Measurements from ENCODE around the gene LRP3. TPM values are rescaled to one million over a fixed set of nuclear protein-coding genes. Genes with fewer than 3 reads are reported as not detected.
"Not testable (repeated sequence)": the region's sequence is repeated elsewhere in the genome, so short reads cannot be mapped to it uniquely, and the experiment has no call there.

LRP3 gene, protein sequence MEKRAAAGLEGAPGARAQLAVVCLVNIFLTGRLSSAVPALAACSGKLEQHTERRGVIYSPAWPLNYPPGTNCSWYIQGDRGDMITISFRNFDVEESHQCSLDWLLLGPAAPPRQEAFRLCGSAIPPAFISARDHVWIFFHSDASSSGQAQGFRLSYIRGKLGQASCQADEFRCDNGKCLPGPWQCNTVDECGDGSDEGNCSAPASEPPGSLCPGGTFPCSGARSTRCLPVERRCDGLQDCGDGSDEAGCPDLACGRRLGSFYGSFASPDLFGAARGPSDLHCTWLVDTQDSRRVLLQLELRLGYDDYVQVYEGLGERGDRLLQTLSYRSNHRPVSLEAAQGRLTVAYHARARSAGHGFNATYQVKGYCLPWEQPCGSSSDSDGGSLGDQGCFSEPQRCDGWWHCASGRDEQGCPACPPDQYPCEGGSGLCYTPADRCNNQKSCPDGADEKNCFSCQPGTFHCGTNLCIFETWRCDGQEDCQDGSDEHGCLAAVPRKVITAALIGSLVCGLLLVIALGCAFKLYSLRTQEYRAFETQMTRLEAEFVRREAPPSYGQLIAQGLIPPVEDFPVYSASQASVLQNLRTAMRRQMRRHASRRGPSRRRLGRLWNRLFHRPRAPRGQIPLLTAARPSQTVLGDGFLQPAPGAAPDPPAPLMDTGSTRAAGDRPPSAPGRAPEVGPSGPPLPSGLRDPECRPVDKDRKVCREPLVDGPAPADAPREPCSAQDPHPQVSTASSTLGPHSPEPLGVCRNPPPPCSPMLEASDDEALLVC
- total RNA-seq (2014; rRNA removed; shearing (Covaris generic); ENCODE audit: low replicate concordance): 68.8 and 98.8 TPM in 2 replicates

DNA sequence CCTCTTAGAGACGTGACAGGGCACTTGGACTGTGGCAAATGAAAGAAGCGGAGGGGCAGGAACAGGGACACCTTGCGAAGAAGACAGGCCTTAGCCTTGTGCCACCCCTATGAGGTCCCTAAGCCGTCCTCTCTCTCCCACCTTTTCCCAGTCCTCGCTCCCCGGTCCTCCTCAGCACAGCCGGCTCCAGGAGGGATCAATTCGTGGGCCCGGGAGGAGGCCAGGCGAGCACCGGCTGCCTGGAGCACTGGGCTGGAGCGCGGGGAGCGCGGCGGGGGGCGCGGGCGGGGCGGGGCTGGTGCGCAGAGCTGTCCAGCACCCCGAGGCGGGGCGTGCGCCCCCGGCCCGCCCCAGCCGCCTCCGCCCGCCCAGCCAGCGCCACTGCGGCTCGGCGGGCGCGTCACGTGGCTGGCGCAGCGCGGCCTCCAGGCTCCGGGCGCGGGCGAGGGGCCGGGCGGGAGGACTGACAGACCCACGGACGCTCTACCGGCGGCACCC lies at the start of gene LRP3:
TSS of gene LRP3 (plus strand) at position 466 of the 498 bp plus-strand sequence. CDS start 456 bp downstream, outside the sequence.
- Histone ChIP-seq H3K27me3 (no peaks in the 10 kb centered on the region), H3K4me3 (peak within 1 kb of the TSS; percentile 76), H3K9me3 (no peaks in the 10 kb centered on the region), H3K36me3 (peaks cover 14% of the 10 kb centered on the region)
- peak; percentile 79 for DNase-seq

DNA sequence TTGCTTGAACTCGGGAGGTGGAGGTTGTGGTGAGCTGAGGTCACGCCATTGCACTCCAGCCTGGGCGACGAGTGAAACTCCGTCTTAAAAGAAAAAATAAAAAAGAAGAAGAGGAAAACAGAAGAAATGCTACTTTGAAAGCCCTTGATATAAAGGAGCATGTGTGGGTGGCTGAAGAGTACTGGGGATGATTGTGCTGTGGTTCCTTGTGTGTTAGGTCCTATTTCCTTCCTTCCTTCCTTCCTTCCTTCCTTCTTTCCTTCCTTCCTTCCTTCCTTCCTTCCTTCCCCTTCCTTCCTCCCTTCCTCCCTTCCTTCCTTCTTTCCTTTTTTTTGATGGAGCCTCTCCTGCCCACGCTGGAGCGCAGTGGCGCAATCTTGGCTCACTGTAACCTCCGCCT lies 47.9 kb upstream of the LRP3 start:
- no peaks in the 10 kb centered on the region for H3K9me3 ChIP-seq
- no peak for DNase-seq
- no peak overlapping the region for H3K4me3 ChIP-seq
- no peaks in the 10 kb centered on the region for H3K27me3 ChIP-seq
- no peaks in the 10 kb centered on the region for H3K36me3 ChIP-seq

DNA sequence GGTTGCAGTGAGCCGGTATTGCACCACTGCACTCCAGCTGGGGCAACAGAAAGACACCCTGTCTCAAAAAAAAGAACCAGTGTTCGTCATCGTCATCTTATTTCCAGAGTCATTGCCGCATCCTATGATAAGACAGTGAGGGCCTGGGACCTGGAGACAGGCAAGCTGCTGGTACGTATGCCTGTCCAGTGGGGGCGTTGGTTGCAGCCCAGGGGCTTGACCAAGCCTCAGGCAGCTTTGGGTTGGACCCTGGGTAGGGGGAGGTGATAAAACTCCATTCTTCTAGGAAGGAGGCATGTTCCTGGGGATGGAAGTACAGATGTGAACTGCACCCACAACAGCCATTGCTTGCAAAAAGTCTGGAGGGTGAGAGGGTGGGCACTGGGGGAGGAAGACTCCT lies 46.6 kb upstream of the LRP3 start:
- Histone ChIP-seq H3K36me3 (no peaks in the 10 kb centered on the region), H3K9me3 (no peaks in the 10 kb centered on the region), H3K4me3 (no peak overlapping the region), H3K27me3 (no peaks in the 10 kb centered on the region)
- DNase-seq: no peak

DNA sequence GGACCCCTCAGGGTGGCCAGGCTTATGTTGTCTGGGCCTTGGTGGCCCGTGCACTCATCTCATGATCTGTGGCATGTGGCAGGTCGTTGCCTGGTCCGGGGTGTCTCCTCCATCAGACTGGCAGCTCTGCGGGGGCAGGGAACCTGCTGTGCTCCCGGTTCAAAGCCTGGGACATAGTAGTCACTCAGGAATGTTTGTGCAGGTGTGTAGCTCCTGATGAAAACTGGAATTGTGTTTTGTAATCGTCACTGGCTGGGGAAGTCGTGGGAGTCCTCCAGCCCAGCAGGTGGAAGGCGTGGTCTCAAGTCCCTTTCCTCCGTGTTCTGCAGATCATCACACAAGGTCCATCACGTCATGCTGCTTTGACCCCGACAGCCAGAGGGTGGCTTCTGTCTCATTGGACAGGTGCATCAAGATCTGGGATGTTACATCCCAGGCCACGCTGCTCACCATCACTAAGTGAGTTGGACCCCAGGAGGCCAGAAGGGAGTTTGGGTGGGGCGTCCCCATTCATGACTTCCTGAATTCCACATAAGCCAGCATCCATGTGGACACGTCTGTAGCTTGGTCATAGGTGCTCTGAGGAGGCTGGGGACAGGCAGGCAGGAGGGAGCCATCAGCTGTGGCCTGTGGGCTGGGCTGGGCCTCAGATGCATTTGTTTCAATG lies 43.1 kb upstream of the LRP3 start:
- H3K36me3 ChIP-seq: no peaks in the 10 kb centered on the region
- H3K27me3 ChIP-seq: no peaks in the 10 kb centered on the region
- no peaks in the 10 kb centered on the region for H3K9me3 ChIP-seq
- no peak overlapping the region for H3K4me3 ChIP-seq
- no peak for DNase-seq

DNA sequence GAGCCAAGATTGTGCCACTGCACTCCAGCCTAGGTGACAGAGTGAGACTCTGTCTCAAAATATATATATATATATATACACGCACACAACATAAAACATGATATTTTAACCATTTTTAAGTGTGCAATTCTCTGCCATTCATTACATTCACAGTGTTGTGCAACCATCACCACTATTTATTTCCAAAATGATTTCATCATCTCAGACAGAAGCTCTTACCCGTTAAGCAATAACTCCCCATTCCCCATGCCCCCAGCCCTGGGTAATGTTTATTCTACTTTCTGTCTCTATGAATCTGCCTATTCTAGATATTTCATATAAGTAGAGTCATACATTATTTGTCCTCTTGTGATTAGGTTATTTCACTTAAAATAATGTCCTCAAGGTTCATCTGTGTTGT lies 42.0 kb upstream of the LRP3 start:
- H3K9me3 ChIP-seq: no peaks in the 10 kb centered on the region
- DNase-seq: no peak
- no peaks in the 10 kb centered on the region for H3K27me3 ChIP-seq
- H3K4me3 ChIP-seq: no peak overlapping the region
- H3K36me3 ChIP-seq: no peaks in the 10 kb centered on the region

DNA sequence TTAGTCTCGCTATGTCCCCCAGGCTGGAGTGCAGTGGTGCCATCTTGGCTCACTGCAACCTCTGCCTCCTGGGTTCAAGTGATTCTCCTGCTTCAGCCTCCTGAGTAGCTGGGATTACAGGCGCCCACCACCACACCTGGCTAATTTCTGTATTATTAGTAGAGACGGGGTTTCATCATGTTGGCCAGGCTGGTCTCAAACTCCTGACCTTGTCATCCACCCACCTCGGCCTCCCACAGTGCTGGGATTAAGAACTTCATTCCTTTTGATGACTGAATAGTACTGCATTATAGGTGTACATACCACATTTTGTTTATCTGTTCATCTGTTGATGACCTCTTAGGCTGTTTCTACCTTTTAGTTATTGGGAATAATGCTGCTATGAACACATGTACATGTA lies 41.5 kb upstream of the LRP3 start:
- not testable (repeated sequence) for H3K9me3 ChIP-seq, DNase-seq, H3K27me3 ChIP-seq

DNA sequence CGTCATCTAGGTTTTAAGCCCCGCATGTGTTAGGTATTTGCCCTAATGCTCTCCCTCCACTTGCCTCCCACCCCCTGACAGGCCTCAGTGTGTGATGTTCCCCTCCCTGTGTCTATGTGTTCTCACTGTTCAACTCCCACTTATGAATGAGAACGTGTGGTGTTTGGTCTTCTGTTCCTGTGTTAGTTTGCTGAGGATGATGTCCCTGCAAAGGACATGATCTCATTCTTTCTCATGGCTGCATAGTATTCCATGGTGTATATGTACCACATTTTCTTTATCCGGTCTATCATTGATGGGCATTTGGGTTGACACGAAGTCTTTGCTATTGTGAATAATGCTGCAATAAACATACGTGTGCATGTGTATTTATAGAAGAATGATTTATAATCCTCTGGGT lies 39.8 kb upstream of the LRP3 start:
- H3K27me3 ChIP-seq, H3K36me3 ChIP-seq, H3K4me3 ChIP-seq, DNase-seq, H3K9me3 ChIP-seq: not testable (repeated sequence)

More for the DNA sequence above, 41.5 kb upstream of the LRP3 start:
- not testable (repeated sequence) for H3K36me3 ChIP-seq, H3K4me3 ChIP-seq

DNA sequence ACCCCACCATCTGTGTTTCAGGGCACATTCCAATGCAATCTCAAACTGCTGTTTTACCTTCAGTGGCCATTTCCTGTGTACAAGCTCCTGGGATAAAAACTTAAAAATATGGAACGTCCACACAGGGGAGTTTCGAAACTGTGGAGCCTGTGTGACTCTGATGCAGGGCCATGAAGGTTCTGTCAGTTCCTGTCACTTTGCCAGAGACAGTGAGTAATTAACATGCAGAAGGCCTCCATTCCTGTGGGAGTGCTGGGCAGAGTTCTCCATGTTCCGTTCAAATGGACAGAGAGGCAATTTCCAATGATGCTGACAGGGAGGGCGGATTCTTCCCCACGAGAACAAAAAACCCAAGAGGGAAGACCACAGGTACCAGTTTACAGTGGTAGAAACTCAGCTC lies 37.8 kb upstream of the LRP3 start:
- Histone ChIP-seq H3K36me3 (no peaks in the 10 kb centered on the region), H3K27me3 (no peaks in the 10 kb centered on the region), H3K9me3 (no peaks in the 10 kb centered on the region), H3K4me3 (no peak overlapping the region)
- no peak for DNase-seq

DNA sequence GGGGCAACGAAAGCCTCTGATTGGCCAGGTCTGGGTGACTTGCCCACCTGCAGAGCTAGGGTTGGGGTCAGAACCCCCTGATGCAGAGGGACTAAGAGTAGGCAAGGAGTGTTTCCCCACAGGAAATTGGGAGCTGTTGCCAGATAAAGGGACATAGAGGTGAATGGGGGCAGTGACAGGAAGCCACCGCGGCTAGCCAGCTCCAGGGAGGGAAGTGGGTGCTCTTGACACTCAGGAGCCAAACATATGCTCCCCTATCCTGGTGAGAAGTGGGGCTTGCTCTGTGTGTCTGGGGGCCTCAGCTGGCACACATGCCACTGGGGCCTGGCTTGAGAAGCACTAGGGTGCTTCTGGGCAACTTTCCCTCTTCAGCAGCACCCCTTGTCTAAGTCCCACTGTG lies 36.2 kb upstream of the LRP3 start:
- Histone ChIP-seq H3K4me3 (no peak overlapping the region), H3K36me3 (no peaks in the 10 kb centered on the region), H3K9me3 (no peaks in the 10 kb centered on the region), H3K27me3 (no peaks in the 10 kb centered on the region)
- no peak for DNase-seq

DNA sequence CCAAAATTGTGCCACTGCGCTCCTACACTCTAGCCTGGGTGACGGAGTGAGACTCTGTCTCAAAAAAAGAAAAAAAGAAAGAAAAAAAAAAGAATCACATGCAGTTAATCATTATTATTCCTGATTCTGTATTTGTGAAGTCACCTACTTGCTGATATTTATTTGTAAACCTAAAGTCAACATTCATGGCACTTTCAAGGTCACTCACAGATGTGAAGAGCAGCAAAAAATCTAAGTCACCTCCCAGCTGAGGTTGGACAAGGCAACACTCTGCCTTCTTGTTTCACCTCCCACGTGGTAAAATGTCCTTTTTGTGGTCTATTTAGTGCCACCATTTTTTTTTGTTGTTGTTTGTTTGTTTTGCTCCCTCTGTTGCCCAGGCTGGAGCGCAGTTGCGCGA lies 35.8 kb upstream of the LRP3 start:
- Histone ChIP-seq H3K36me3 (no peaks in the 10 kb centered on the region), H3K9me3 (no peaks in the 10 kb centered on the region), H3K4me3 (no peak overlapping the region), H3K27me3 (no peaks in the 10 kb centered on the region)
- DNase-seq: no peak

DNA sequence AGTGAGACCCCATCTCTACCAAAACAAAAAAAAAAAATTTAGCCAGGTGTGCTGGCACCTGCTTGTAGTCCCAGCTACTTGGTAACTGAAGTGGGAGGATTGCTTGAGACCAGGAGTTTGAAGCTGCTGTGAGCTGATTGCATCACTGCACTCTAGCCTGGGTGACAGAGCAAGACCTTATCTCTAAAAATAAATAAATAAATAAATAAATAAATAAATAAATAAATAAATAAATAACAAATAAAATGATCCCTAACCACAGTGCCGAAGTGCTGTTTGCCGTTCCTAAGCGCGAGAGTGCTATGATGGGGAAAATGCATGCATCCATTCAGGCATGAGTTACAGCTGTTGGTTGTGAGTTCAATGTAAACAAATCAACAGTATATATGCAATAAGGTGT lies 35.0 kb upstream of the LRP3 start:
- no peaks in the 10 kb centered on the region for H3K36me3 ChIP-seq
- H3K27me3 ChIP-seq: no peaks in the 10 kb centered on the region
- DNase-seq: no peak
- H3K9me3 ChIP-seq: no peaks in the 10 kb centered on the region
- H3K4me3 ChIP-seq: no peak overlapping the region

DNA sequence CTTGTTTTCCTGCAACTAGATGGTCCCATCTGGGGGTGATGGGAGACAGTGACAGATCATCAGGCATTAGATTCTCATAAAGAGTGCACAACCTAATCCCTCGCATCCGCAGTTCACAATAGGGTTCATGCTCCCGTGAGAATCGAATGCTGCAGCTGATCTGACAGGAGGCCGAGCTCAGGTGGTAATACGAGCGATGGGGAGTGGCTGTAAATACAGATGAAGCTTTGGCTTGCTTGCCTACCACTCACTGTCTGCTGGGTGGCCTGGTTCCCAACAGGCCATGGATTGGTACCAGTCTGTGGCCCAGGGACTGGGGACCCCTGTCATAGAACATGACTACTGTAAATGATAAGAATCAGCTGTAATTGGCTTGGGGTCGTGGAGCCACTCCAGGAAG lies 34.2 kb upstream of the LRP3 start:
- no peak overlapping the region for H3K4me3 ChIP-seq
- no peaks in the 10 kb centered on the region for H3K9me3 ChIP-seq
- H3K36me3 ChIP-seq: no peaks in the 10 kb centered on the region
- H3K27me3 ChIP-seq: no peaks in the 10 kb centered on the region
- DNase-seq: no peak

DNA sequence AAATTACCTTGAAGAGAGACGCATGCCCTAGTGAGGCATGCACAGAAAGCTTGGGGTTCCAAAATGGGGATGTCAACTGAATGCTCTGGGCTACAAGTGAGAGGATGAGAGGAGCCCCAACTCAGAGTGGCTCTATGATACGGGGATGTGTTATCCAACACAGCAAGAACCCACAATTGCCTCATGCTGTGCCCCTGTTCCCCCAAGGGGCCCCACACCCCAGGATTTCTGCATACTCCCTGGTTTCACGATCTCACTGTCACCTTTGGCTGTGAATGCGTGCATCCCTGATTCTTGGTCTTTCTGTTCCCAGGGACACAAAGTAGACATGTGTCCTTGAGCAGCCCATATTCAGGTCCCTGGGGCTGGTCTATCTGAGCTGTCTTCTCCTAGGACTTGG lies 32.9 kb upstream of the LRP3 start:
- Histone ChIP-seq H3K36me3 (no peaks in the 10 kb centered on the region), H3K4me3 (no peak overlapping the region), H3K9me3 (no peaks in the 10 kb centered on the region), H3K27me3 (no peaks in the 10 kb centered on the region)
- no peak for DNase-seq

DNA sequence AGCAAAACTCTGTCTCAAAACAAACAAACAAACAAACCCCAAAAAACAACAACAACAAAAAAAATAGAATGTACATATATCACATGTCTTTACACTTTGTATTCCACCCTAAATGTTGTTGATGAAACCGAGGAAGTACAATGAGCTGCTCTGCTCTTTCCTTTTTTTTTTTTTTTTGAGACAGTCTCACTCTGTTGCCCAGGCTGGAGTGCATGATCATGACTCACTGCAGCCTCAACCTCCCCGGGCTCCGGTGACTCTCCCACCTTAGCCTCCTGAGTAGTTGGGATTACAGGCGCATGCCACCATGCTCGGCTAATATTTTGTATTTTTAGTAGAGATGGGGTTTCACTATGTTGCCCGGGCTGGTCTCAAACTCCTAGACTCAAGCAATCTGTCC lies 30.6 kb upstream of the LRP3 start:
- Histone ChIP-seq H3K27me3 (no peaks in the 10 kb centered on the region), H3K36me3 (no peaks in the 10 kb centered on the region), H3K4me3 (no peak overlapping the region), H3K9me3 (peaks cover 13% of the 10 kb centered on the region)
- no peak for DNase-seq

DNA sequence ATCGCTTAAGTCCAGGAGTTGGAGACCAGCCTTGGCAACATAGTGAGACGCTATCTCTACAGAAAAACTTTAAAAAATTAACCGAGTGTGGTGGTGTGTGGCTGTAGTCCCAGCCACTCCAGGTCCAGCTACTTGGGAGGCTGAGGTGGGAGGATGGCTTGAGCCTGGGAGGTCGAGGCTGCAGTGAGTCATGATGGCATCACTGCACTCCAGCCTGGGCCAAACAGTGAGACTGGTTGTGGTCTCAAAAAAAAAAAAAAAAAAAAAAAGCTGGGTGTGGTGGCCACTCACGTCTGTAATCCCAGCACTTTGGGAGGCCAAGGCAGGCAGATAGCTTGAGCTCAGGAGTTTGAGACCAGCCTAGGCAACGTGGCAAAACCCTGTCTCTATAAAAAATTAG lies 28.1 kb upstream of the LRP3 start:
- peak; percentile 44 for DNase-seq
- H3K36me3 ChIP-seq: not testable (repeated sequence)
- H3K9me3 ChIP-seq: peaks cover 13% of the 10 kb centered on the region

DNA sequence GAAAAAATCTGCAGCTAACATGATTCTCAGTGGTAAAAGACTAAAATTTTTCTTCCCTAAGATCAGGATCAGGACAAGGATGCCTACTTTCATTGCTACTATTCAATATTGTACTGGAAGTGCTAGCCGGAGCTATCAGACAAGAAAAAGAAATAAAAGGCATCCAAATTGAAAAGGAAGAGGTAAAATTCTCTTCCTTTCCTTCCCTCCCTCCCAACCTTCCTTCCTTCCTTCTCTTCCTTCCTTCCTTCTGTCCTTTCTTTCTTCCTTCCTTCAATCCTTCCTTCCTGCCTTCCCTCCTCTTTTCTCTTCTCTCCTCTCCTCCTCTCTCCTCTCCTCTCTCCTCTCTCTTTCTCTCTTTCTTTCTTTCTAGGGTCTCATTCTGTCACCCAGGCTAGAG lies 26.7 kb upstream of the LRP3 start:
- Histone ChIP-seq H3K36me3 (no peaks in the 10 kb centered on the region), H3K4me3 (no peak overlapping the region), H3K27me3 (no peaks in the 10 kb centered on the region), H3K9me3 (peaks cover 13% of the 10 kb centered on the region)
- no peak for DNase-seq

More for the DNA sequence above, 28.1 kb upstream of the LRP3 start:
- H3K27me3 ChIP-seq, H3K4me3 ChIP-seq: not testable (repeated sequence)

DNA sequence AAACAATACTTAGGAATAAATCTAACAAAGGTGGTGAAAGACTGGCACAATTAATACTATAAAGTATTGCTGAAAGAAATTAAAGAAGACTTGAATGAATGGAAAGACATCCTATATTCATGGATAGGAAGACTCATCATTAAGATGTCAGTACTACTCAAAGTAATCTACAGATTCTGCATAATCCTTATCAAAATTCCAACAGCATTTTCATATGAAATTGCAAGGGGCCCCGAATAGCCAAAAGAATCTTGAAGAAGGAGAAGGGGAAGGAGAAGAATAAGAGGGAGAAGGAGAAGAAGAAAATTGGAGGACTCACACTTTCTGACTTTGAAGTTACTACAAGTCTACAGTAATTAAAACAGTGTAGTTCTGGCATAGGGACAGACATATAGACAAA lies 25.6 kb upstream of the LRP3 start:
- no peaks in the 10 kb centered on the region for H3K36me3 ChIP-seq
- DNase-seq: no peak
- H3K27me3 ChIP-seq: no peaks in the 10 kb centered on the region
- no peak overlapping the region for H3K4me3 ChIP-seq
- H3K9me3 ChIP-seq: peaks cover 13% of the 10 kb centered on the region

Data from MG63 (cell line).